Measurements from ENCODE around the gene MICAL2.
A peak's percentile ranks its signal among the peaks of the same experiment; 100 is the strongest.

MICAL2 gene

DNA sequence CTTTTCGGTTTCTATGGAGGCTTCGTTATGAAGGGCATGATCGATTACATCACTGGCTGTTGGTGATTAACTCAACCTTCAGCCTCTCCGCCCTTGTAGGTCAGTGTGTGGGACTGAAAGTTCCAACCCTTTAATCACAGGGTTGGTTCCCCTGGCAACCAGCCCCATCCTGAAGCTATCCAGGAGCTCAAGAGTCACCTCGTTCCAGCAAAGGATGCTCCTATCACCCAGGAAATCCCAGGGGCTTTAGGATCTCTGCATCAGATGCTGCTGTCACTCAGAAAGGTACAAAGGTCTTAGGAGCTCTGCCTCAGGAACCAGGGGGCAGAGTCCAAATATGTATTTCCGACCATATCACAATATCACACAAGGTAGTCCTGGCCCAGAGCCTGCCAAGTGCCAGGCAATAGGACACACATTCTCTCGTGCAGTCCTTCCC is 143.5 kb downstream of the MICAL2 start:
- DNase-seq: no peak

DNA sequence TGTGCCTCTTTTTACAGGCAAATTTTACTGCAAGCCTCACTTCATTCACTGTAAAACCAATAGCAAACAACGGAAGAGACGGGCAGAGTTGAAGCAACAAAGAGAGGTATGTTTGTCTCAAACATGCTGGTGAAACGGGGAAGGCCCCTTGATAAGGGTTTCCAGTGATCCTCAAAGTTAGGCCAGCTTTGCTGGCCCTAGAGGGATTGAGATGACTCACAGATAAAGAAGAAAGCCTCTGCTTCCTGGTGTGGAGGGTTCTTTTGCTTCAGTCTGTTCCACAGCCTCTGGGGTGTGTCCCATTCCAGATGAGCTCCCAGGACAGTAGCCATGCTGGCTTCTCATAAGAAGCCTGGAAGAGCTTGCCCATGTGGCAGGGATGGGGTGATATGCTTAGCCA is 148.1 kb downstream of the MICAL2 start:
- no peak for DNase-seq

- no peak for DNase-seq
These were observed 149.6 kb downstream of the MICAL2 start for GRCh38 chr11:12259956-12260355.

GRCh38 chr11:12260731-12261521 is 150.5 kb downstream of the MICAL2 start:
- DNase-seq: no peak

DNA sequence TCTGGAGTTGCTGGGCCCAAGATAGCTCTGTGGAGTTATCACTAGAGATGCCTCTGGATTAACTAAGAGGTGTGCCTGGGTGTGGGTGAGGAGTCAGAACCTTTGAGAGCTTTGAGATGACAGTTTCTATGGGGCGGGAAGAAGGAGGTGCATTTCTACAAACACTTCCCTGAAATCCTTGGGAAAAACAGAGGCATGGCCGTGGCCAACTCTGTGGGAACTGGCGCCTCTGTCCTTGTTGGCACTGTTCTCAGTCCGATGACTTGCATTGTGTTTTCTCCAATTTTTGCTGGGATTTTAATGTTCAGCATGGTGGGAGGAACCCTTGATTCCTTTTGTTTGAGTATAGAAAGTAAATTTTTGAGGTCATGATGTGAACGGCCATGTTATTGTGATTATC is 151.2 kb downstream of the MICAL2 start:
- DNase-seq: no peak

DNA sequence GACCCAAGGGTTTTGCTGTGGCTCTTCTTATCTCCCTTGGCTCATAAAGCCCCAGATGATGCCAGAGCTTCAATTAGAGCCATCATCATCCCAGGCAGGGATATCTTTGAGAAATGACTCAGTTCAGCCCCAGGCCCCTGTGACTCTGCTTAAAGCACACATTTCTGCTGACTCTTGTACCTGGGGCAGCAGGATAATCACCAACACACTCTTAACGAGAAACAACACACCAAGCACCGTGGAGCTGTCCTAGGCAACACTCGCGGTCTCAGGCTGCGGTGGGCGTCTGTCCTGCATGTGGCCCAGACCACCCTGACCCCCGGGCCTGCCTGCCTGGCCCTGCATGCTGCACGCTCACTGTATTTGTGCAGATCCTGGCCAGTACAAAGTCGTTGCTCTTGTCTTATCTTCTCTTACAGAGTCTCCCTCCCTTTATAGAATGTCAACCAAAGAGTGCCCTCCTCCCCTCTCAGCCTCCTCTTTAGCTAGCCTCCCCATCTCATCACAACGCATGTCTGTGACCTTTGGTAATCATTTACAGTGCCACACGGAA is 152.8 kb downstream of the MICAL2 start:
- DNase-seq: no peak

DNA sequence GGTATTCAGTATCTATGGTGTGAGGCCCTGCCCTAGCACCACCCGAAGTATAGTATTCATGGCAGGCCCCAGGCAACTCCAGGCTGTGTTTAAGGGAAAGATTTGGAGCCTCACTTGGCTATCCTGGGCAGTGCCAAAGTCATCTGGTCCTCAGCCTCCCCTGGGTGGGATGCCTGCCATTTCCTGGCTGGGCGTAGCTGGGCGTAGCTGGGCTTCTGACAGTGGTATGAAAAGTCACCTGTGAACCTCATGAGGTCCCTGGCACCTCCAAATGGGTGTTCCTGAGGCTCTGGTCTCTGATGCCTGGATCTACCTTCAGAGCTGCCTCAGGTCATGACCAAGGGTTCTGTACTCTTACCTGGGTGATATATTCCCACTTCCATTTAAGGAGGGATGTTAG is 154.0 kb downstream of the MICAL2 start:
- no peak for DNase-seq

DNA sequence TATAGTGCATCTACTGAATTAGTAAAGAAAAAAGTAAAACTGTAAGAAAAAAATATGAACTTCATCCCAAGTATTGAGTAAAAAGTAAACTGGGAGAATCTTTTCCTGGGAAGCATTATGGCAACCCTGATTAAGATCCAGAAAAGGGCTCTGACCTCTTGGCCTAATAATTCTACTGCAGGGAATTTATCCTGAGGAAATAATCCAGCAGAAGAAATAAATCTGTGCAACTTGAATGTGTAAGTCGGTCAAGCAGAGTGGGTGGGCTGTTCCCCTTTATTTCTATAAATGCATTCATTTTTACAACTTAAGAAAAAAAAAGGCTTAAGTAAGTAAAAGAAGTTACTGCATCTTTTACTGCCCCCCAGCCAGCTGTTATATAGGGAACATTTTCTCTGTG is 155.7 kb downstream of the MICAL2 start:
- DNase-seq: no peak

DNA sequence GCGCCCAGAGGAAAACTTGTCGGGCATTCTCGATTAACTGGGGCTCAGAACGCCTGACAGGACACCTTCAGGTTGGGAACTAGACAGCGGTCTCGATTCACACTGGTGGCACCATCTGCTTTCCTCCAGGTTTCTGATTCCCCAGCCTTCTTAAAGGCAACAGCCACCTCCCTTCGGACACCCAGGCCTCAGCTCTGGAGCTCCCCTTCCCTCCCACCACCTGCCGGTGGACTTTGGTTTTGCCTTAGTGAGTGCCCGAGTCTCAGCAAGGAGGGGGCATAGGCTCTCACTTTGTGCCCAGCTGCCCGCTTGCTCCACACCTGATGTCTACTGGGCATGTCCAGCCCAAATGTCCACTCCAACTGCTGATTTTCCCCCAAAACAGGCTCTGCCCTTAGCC is 156.6 kb downstream of the MICAL2 start:
- DNase-seq: no peak

GRCh38 chr11:12267921-12268320 is 157.5 kb downstream of the MICAL2 start:
- DNase-seq: no peak

DNA sequence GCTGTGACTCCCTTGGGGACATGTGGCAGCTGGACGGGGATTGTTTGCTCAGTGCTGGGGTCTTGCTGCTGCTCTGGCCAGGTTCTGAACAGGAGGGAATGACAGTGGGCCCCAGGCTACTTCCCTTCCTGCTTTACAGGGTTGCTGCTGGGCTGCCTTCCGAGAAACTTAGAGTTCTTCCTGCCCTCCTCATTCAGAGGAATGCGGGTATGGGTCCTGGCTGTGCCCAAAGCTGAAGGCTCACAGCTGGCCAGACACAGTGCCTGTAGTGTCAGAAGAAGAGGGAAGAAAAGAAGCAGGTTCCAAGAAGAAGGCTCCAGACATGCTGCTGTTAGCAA is 158.7 kb downstream of the MICAL2 start:
- DNase-seq: no peak

- DNase-seq: no peak
These were observed 159.2 kb downstream of the MICAL2 start for GRCh38 chr11:12269446-12270214.

- no peak for DNase-seq
These were observed 159.9 kb downstream of the MICAL2 start for GRCh38 chr11:12270215-12270797.

DNA sequence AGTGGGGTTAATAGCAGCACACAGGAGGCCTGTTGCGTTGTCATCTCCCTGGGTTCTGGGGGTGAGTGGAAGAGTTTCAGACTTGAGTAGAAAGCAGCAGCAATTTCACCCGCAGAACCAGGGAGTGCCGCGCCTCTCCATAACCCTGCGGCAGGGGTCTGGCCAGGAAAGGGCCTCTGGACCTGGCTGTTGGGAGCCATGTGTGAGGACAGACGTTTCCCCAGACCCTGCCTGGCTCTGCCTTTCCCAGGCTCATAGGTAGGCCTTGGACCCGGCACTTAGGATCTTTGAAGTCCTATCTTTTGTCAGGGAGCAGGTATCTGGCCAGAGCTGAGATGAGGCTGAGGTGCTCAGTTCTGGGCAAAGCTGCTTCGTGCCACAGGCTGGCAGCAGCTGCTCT is 160.4 kb downstream of the MICAL2 start:
- DNase-seq: no peak

- DNase-seq: no peak
These were observed 160.9 kb downstream of the MICAL2 start for GRCh38 chr11:12271241-12271640.

DNA sequence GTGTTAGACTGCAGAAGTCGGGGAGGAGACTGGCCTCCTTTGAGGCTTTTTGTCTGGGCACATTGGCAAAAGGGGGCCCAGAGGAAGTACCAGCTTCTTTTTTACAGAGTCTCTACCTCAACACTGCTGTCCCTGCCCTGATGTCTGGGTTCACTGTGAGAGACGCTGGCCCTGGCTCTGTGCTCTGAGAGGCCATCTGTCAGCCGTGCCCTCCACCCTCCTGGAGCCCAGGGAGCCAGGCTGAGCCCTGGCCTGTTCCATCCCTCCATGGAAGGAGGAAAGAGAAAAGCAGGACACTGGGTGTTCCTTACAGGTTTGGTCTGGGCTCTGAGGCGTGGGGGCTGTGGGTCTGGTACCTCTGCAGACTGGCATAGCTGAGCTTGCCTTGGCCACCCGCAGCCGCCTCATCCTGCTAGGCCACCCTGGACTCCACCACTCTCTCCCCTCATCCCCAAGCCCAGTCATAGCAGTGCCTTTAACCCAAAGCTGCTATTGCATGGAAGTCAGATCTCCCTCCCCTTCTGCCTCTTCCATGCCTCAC is 161.5 kb downstream of the MICAL2 start:
- DNase-seq: no peak

- DNase-seq: peak; percentile 57
These were observed 162.6 kb downstream of the MICAL2 start for GRCh38 chr11:12272821-12273617.

DNA sequence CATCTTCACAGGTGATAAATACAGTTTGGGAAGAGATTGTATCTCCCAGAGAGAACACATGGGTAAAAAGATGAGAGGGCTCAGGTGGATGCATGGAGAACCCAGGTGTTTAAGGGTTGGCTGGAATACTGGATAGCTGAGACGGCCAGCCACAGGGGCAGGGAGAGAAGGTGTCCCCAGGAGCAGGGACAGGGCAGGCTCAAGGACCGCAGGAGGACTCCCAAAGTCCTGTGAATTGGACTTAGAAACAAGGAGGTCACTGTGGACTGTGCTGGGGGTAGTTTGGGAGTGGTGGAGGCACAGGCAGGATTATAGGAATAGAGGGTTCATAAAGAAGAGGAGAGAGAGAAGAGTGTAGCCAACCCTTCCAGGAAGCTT is 163.2 kb downstream of the MICAL2 start:
- DNase-seq: peak; percentile 39

DNA sequence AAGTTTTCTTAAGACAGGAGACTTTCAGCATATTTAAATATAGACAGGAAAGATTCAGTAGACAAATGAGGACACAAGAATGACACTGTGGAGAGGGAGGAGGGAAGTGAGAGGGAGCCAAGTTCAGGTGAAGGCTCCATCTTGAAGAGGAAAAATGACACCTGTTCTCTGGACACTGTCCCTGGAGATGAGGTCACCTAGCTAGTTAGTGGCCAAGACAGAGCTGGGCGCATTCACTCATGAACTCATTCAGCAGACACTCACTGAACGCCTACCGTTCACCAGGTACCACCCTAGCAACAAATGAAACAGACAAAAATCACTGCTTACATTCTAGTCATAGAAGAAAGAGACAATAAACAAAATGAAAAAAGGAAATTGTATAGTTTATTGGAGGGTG is 163.7 kb downstream of the MICAL2 start:
- peak; percentile 13 for DNase-seq

- peak; percentile 53 for DNase-seq
These were observed 164.3 kb downstream of the MICAL2 start for GRCh38 chr11:12274558-12275197.

DNA sequence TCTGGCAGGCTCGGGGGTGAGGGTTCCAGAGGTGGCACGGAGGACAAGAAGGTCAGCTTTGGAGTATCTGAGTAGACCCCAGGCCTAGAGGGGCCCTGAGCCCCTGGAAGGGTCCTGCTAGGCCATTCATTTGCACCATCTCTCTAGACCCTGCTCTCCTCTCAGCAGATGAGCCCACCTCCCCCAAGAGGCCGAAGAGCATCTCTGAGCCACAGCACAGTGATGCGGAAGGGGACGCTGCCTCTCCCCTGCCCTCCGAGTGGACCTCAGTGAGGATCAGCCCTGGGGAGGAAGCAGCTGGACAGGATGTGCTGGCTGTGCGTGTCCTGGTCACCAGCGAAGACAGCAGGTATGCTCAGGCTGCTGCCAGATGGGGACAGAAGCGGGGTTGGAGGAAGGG is 165.4 kb downstream of the MICAL2 start:
- DNase-seq: peak; percentile 39

GRCh38 chr11:12276356-12276755 is 166.0 kb downstream of the MICAL2 start:
- peak; percentile 58 for DNase-seq
